MM.1S (cell line): ENCODE results near the gene PRXL2A.

Experiments
- DNase-seq: peaks from one replicate; pipeline ENCODE4 v3.0.0-alpha.2; 2015
- H2AFZ ChIP-seq: fragments of 300-600 bp; sonication (generic); 2 replicates; pipeline ENCODE4 v1.6.0; 2016; ENCODE audit warnings: antibody characterized with exemption, low read length
- H3F3A ChIP-seq: fragments of 300-600 bp; sonication (generic); 2 replicates; pipeline ENCODE4 v1.6.1; 2016; ENCODE audit warnings: mild to moderate bottlenecking, antibody characterized with exemption, low read length, moderate library complexity, mixed read lengths; ENCODE audit not compliant: insufficient read depth
- H3K27ac ChIP-seq: fragments of 300-600 bp; sonication (generic); 2 replicates; pipeline ENCODE4 v1.5.1; 2016; ENCODE audit warnings: mild to moderate bottlenecking, low read length
- H3K27me3 ChIP-seq: fragments of 300-600 bp; sonication (generic); replicated peaks from 2 replicates; pipeline ENCODE4 v1.6.0; 2016; ENCODE audit warnings: low read length; ENCODE audit not compliant: insufficient read depth
- H3K36me3 ChIP-seq: fragments of 300-600 bp; sonication (generic); replicated peaks from 2 replicates; pipeline ENCODE4 v1.6.1; 2016; ENCODE audit warnings: mild to moderate bottlenecking, low read length, mixed read lengths; ENCODE audit not compliant: insufficient read depth
- H3K4me1 ChIP-seq: fragments of 300-600 bp; sonication (generic); 2 replicates; pipeline ENCODE4 v1.6.1; 2016; ENCODE audit warnings: low read length, mixed read lengths
- H3K4me2 ChIP-seq: fragments of 300-600 bp; sonication (generic); 2 replicates; pipeline ENCODE4 v1.6.0; 2016; ENCODE audit warnings: low read depth, low read length
- H3K4me3 ChIP-seq: fragments of 300-600 bp; sonication (generic); 2 replicates; pipeline ENCODE4 v1.5.1; 2016; ENCODE audit warnings: low read length, mixed read lengths
- H3K79me2 ChIP-seq: fragments of 300-600 bp; sonication (generic); 2 replicates; pipeline ENCODE4 v1.6.1; 2016; ENCODE audit warnings: mixed run types, low read length, mixed read lengths
- H3K9ac ChIP-seq: fragments of 300-600 bp; sonication (generic); 2 replicates; pipeline ENCODE4 v1.6.1; 2016; ENCODE audit warnings: low read length, mixed read lengths
- H3K9me2 ChIP-seq: fragments of 300-600 bp; sonication (generic); replicated peaks from 2 replicates; pipeline ENCODE4 v1.6.1; 2016; ENCODE audit warnings: mild to moderate bottlenecking, low read length, mixed read lengths; ENCODE audit not compliant: insufficient read depth
- H3K9me3 ChIP-seq: fragments of 300-600 bp; sonication (generic); replicated peaks from 2 replicates; pipeline ENCODE4 v1.6.1; 2016; ENCODE audit warnings: mild to moderate bottlenecking, low read length, mixed read lengths; ENCODE audit not compliant: insufficient read depth
- H4K20me1 ChIP-seq: fragments of 300-600 bp; sonication (generic); 2 replicates; pipeline ENCODE4 v1.6.1; 2016; ENCODE audit warnings: mild to moderate bottlenecking, low read length, moderate library complexity, mixed read lengths; ENCODE audit not compliant: insufficient read depth
- EZH2 ChIP-seq: fragments of 300-600 bp; sonication (generic); optimal IDR thresholded peaks from 2 replicates; pipeline ENCODE3; 2017; ENCODE audit warnings: low read depth, mild to moderate bottlenecking, antibody characterized with exemption, low read length, mixed read lengths
- EZH2phosphoT487 ChIP-seq: fragments of 300-600 bp; sonication (generic); IDR thresholded peaks from 2 replicates; pipeline ENCODE4 v1.6.1; 2018; ENCODE audit warnings: antibody characterized with exemption, low read length
- TF ChIP-seq, protein P1 (sequence below): fragments of 300-600 bp; sonication (generic); IDR thresholded peaks from 2 replicates; pipeline ENCODE4 v1.5.1; 2016; ENCODE audit warnings: antibody characterized with exemption, low read length, mixed read lengths

Gene PRXL2A

DNA sequence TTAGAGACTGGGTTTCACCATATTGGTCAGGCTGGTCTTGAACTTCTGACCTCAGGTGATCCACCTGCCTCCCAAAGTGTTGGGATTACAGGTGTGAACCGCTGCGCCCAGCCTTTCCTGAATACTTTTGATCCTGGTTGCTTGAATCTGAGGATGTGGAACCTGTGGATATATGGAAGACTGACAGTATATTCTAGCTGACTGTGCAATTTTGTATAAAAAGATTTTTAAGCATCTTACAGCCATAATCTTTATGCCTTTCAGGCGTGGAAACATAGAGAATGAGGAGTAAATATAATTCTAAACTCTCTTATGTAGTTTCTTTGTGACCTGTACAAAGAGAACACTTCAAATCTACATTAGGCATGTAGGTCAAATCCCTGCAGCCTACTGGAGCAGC lies 61.9 kb downstream of the PRXL2A start:
- H3K27ac ChIP-seq: no peak overlapping the region
- no peak overlapping the region for H3K9ac ChIP-seq
- DNase-seq: no peak
- TF ChIP-seq, protein P1, sequence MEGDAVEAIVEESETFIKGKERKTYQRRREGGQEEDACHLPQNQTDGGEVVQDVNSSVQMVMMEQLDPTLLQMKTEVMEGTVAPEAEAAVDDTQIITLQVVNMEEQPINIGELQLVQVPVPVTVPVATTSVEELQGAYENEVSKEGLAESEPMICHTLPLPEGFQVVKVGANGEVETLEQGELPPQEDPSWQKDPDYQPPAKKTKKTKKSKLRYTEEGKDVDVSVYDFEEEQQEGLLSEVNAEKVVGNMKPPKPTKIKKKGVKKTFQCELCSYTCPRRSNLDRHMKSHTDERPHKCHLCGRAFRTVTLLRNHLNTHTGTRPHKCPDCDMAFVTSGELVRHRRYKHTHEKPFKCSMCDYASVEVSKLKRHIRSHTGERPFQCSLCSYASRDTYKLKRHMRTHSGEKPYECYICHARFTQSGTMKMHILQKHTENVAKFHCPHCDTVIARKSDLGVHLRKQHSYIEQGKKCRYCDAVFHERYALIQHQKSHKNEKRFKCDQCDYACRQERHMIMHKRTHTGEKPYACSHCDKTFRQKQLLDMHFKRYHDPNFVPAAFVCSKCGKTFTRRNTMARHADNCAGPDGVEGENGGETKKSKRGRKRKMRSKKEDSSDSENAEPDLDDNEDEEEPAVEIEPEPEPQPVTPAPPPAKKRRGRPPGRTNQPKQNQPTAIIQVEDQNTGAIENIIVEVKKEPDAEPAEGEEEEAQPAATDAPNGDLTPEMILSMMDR: no peak
- TF ChIP-seq EZH2: no peak
- TF ChIP-seq EZH2phosphoT487: no peak
- H3K4me3 ChIP-seq: no peak overlapping the region
- H3K79me2 ChIP-seq: 0 out of 2 replicates have a peak, but pooled peaks cover 10% of the 10 kb centered on the region
- no peaks in the 10 kb centered on the region for H3K4me1 ChIP-seq
- H3K4me2 ChIP-seq: no peak overlapping the region
- H3K36me3 ChIP-seq: no peaks in the 10 kb centered on the region
- no peak overlapping the region for H2AFZ ChIP-seq
- no peaks in the 10 kb centered on the region; the same call in 1 of the 2 replicates for H4K20me1 ChIP-seq
- H3K27me3 ChIP-seq: no peaks in the 10 kb centered on the region
- H3F3A ChIP-seq: no peaks in the 10 kb centered on the region
- no peaks in the 10 kb centered on the region for H3K9me3 ChIP-seq
- H3K9me2 ChIP-seq: no peaks in the 10 kb centered on the region

DNA sequence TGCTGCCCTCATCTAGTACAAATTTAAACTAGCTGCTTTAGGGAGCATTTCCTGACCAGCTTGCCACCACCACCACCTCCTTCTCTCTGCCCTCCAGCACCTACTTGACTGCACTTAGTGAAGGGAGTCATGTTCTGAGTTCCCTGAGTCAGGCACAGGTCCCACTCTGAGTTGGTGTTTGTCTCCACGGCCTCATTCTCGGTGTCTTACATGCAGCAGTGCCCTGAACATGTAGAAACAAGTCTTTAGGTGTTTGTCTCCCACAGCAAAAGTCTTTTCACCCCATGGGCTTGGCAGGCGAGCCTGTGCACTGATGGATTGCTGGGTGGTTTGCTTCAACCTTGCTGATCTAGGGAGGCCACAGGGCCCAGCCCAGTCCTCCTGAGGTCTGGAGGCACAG lies 62.6 kb downstream of the PRXL2A start:
- no peak for DNase-seq
- H3K27me3 ChIP-seq: no peaks in the 10 kb centered on the region
- no peaks in the 10 kb centered on the region for H3K36me3 ChIP-seq
- H3K27ac ChIP-seq: no peak overlapping the region
- H4K20me1 ChIP-seq: no peaks in the 10 kb centered on the region; the same call in 1 of the 2 replicates
- H3K9ac ChIP-seq: no peak overlapping the region
- TF ChIP-seq EZH2phosphoT487 (no peak), EZH2 (no peak)
- TF ChIP-seq, protein P1: no peak
- no peaks in the 10 kb centered on the region for H3K9me2 ChIP-seq
- H3K4me2 ChIP-seq: no peak overlapping the region
- no peak overlapping the region for H3K4me3 ChIP-seq
- 0 out of 2 replicates have a peak, but pooled peaks cover 5% of the 10 kb centered on the region for H3K79me2 ChIP-seq
- no peaks in the 10 kb centered on the region for H3F3A ChIP-seq
- no peaks in the 10 kb centered on the region for H3K9me3 ChIP-seq
- no peak overlapping the region for H2AFZ ChIP-seq
- H3K4me1 ChIP-seq: no peaks in the 10 kb centered on the region

DNA sequence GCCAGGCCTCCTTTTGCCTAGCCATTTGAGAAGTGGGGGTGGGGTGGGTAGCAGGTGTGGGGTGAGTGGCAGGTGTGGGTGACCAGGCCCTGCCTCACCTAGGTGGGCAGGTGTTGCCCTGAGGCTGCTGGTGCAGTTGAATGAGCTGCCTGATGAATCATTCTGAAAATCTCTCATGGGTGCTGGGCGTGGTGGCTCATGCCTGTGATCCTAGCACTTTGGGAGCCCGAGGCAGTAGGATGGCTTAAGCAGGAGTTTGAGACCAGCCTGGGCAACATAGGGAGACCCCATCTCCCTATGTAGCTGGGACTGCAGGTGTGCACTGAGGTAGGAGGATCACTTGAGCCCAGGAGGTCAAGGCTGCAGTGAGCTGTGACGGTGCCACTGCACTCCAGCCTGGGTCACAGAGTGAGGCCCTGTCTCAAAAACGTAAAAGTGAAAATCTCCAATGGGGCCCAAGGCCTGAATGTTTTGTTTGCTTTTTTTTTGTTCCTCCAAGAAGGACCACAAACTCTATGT lies 63.4 kb downstream of the PRXL2A start:
- Histone ChIP-seq H3K27me3 (no peaks in the 10 kb centered on the region), H3K4me1 (no peaks in the 10 kb centered on the region), H3K4me2 (no peak overlapping the region), H3F3A (no peaks in the 10 kb centered on the region), H4K20me1 (no peaks in the 10 kb centered on the region; the same call in 1 of the 2 replicates), H3K4me3 (no peak overlapping the region), H3K9me3 (no peaks in the 10 kb centered on the region), H3K9me2 (no peaks in the 10 kb centered on the region), H3K36me3 (no peaks in the 10 kb centered on the region), H2AFZ (no peak overlapping the region), H3K27ac (no peak overlapping the region), H3K9ac (no peak overlapping the region), H3K79me2 (no peaks in the 10 kb centered on the region)
- no peak for DNase-seq
- TF ChIP-seq EZH2phosphoT487 (no peak), EZH2 (no peak)
- TF ChIP-seq, protein P1: no peak
